ENCODE data around the gene GABRB3. TPM values are rescaled to one million over a fixed set of nuclear protein-coding genes. Genes with fewer than 3 reads are reported as not detected.

Gene GABRB3
- total and polyA plus RNA-seq, 2 of the 8 experiments (the other 6 are each of a cell fraction or from before 2014, with no cell fraction given): 98.8 to 163 TPM

GRCh38 chr15:26771168-26771567, 1.7 kb downstream of the GABRB3 start:
- Histone ChIP-seq H2AFZ (ENCODE audit: low read length) (no peak overlapping the region), H3K4me2 (ENCODE audit: insufficient read depth in 1 of 2, low read depth in 2 of 2, low read length in 2 of 2) (peak overlapping the region; percentile 87 to 97), H3K4me1 (replicated peaks in 1 of 4; ENCODE audit: control insufficient read depth in 3 of 4, insufficient read depth in 4 of 4, low read length in 3 of 4) (peaks cover 7 to 33% (median 18%) of the 10 kb centered on the region in 4 experiments), H4K5ac (ENCODE audit: insufficient read length, low read depth, low read length) (no peak overlapping the region), H3K79me2 (ENCODE audit: control insufficient read depth in 1 of 2, insufficient read depth in 2 of 2, low read length in 2 of 2) (peaks cover 0 to 41% of the 10 kb centered on the region in 2 experiments; a peak in 2 of 4 replicates), H2BK120ac (replicated peaks; ENCODE audit: low read depth, low read length) (peak overlapping the region; percentile 21), H4K91ac (replicated peaks; ENCODE audit: insufficient read length, low read length) (no peak overlapping the region), H3K27me3 (replicated peaks in 1 of 4; ENCODE audit: control insufficient read depth in 3 of 4, extremely low read depth in 1 of 4, insufficient read depth in 3 of 4, low read length in 3 of 4) (no peaks in the 10 kb centered on the region), H3K4ac (replicated peaks; ENCODE audit: insufficient read length, low read depth, low read length) (no peak overlapping the region), H3K36me3 (ENCODE audit: control insufficient read depth in 2 of 4, insufficient read depth in 4 of 4, low read length in 3 of 4) (peaks cover 0 to 8% (median 0%) of the 10 kb centered on the region in 4 experiments; a peak in 1 of 8 replicates), H4K8ac (ENCODE audit: extremely low read depth, insufficient read depth, low read length) (no peak overlapping the region), H3K27ac (ENCODE audit: low read depth, low read length) (no peak overlapping the region), H4K20me1 (replicated peaks in 1 of 2; ENCODE audit: control insufficient read depth in 1 of 2, insufficient read depth in 2 of 2, low read length in 2 of 2) (peaks cover 0 to 5% of the 10 kb centered on the region in 2 experiments), H3K56ac (replicated peaks; ENCODE audit: insufficient read length, low read depth, low read length) (no peak overlapping the region), H3K18ac (ENCODE audit: extremely low read depth, low read length) (no peak overlapping the region), H2BK12ac (ENCODE audit: low read depth, low read length) (no peak overlapping the region), H3K14ac (ENCODE audit: insufficient read length) (no peak overlapping the region), H3K79me1 (ENCODE audit: low read depth, low read length) (no peaks in the 10 kb centered on the region), H2BK15ac (ENCODE audit: low read length) (no peak overlapping the region), H3K4me3 (ENCODE audit: extremely low read depth in 1 of 4, insufficient read depth in 2 of 4, low read depth in 3 of 4, low read length in 4 of 4) (peak overlapping the region; percentile 68 to 74 (median 72); a peak in 7 of 8 replicates), H2BK5ac (ENCODE audit: low read depth, low read length) (no peak overlapping the region), H2BK20ac (ENCODE audit: low read length) (no peak overlapping the region), H3K23me2 (ENCODE audit: low read depth, low read length) (peaks cover 13% of the 10 kb centered on the region), H3K23ac (ENCODE audit: insufficient read length) (no peak overlapping the region), H2AK5ac (ENCODE audit: low read depth, low read length) (no peak overlapping the region), H3K9me3 (ENCODE audit: insufficient read depth in 2 of 2, low read depth in 1 of 2, low read length in 1 of 2) (no peaks in the 10 kb centered on the region), H3K9ac (replicated peaks in 1 of 4; ENCODE audit: extremely low read depth in 1 of 4, low read depth in 3 of 4, low read length in 3 of 4) (no peak overlapping the region)
- 7% methylated on average over 10 of the region's 10 CpGs; no CpG with 5 or more reads in 1 of the 2 experiments for WGBS, 2 experiments (ENCODE audit: extremely low coverage in 1 of 2, insufficient coverage in 1 of 2, insufficient read length in 1 of 2, insufficient replicate concordance in 2 of 2, low coverage in 1 of 2, low lambda C conversion rate in 2 of 2, missing lambda C conversion rate in 1 of 2)
- FAIRE-seq (no peak), DNase-seq (ENCODE audit: low read depth in 1 of 2, low spot score in 2 of 2) (no peak)
- TF ChIP-seq, protein P1, sequence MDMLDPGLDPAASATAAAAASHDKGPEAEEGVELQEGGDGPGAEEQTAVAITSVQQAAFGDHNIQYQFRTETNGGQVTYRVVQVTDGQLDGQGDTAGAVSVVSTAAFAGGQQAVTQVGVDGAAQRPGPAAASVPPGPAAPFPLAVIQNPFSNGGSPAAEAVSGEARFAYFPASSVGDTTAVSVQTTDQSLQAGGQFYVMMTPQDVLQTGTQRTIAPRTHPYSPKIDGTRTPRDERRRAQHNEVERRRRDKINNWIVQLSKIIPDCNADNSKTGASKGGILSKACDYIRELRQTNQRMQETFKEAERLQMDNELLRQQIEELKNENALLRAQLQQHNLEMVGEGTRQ (IDR thresholded peaks at IDR 0.05; ENCODE audit: low read length): peak; percentile 58; the same call in 1 of the 2 replicates
- TF ChIP-seq ASH2L (IDR thresholded peaks at IDR 0.05; ENCODE audit: low read length): no peak
- ChIA-PET POLR2A (ENCODE audit: partially characterized antibody) (interaction anchor here (1.2 kb wide), 1 partner anchor 106 kb away, joined by 3 read pairs; no protein-coding TSS in a partner anchor), CTCF (ENCODE audit: partially characterized antibody) (no interaction called here)

Measured in H1 (cell line).